Chondrocyte (in vitro differentiated cells): ENCODE data around the gene ZBTB22. TPM values are rescaled to one million over a fixed set of nuclear protein-coding genes. Genes with fewer than 3 reads are reported as not detected.

Experiments used
- DNase-seq: peaks from one replicate; pipeline ENCODE4 v3.0.0; 2021; ENCODE audit warnings: mixed read lengths, low spot score
- H3K27ac Mint-ChIP-seq: one replicate; pipeline ENCODE4 v1.8.0; 2021; ENCODE audit warnings: mild to moderate bottlenecking, moderate library complexity, mixed read lengths; ENCODE audit not compliant: unreplicated experiment
- H3K27me3 Mint-ChIP-seq: 2 replicates; pipeline ENCODE4 v1.8.0; 2021; ENCODE audit warnings: low read depth, mixed read lengths
- H3K36me3 Mint-ChIP-seq: 2 replicates; pipeline ENCODE4 v1.8.0; 2021; ENCODE audit warnings: low read depth, mixed read lengths
- H3K4me1 Mint-ChIP-seq: 2 replicates; pipeline ENCODE4 v1.8.0; 2021; ENCODE audit warnings: low read depth, mild to moderate bottlenecking, mixed read lengths
- H3K4me3 Mint-ChIP-seq: one replicate; pipeline ENCODE4 v1.8.0; 2021; ENCODE audit warnings: mild to moderate bottlenecking, moderate library complexity, mixed read lengths; ENCODE audit not compliant: unreplicated experiment
- H3K9me3 Mint-ChIP-seq: 2 replicates; pipeline ENCODE4 v1.8.0; 2021; ENCODE audit warnings: low read depth, mixed read lengths
- total RNA-seq: library from RNA; stranded (reverse); gene quantifications from 3 replicates; pipeline ENCODE4 v1.2.1, GENCODE V29; 2021
- TF ChIP-seq, protein P1 (sequence below): fragments of 200-600 bp; sonication (generic); IDR thresholded peaks from 2 replicates; pipeline ENCODE4 v1.5.0; 2021; ENCODE audit warnings: antibody characterized with exemption, mild to moderate bottlenecking, moderate library complexity

ZBTB22 gene
- total RNA-seq, 1 donor from 2014 or later, result 22.1 TPM

DNA sequence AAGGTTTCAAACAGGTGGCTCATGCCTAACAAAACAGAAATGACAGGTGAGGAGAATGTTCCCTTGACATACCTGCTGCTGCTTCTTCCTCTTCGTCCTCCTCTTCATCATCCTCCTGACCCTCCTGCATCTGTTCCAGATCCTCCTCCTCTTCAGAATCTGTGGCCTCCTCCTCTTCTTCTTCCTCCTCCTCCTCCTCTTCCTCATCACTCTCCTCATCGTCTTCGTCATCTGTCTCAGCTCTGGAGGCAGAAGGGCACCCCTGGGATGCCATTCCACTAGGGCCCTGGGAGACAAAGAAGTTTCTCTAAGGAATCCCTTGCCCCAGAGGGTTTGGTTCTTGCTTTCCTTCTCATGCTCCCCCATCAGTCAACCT lies 2.4 kb upstream of the ZBTB22 start:
- Mint-ChIP-seq H3K27ac (peak overlapping the region; percentile 78), H3K4me1 (peaks cover 78% of the 10 kb centered on the region), H3K9me3 (no peaks in the 10 kb centered on the region), H3K36me3 (peaks cover 19% of the 10 kb centered on the region), H3K4me3 (no peak overlapping the region), H3K27me3 (no peaks in the 10 kb centered on the region)
- DNase-seq, result no peak
- TF ChIP-seq, protein P1, sequence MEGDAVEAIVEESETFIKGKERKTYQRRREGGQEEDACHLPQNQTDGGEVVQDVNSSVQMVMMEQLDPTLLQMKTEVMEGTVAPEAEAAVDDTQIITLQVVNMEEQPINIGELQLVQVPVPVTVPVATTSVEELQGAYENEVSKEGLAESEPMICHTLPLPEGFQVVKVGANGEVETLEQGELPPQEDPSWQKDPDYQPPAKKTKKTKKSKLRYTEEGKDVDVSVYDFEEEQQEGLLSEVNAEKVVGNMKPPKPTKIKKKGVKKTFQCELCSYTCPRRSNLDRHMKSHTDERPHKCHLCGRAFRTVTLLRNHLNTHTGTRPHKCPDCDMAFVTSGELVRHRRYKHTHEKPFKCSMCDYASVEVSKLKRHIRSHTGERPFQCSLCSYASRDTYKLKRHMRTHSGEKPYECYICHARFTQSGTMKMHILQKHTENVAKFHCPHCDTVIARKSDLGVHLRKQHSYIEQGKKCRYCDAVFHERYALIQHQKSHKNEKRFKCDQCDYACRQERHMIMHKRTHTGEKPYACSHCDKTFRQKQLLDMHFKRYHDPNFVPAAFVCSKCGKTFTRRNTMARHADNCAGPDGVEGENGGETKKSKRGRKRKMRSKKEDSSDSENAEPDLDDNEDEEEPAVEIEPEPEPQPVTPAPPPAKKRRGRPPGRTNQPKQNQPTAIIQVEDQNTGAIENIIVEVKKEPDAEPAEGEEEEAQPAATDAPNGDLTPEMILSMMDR, result no peak

DNA sequence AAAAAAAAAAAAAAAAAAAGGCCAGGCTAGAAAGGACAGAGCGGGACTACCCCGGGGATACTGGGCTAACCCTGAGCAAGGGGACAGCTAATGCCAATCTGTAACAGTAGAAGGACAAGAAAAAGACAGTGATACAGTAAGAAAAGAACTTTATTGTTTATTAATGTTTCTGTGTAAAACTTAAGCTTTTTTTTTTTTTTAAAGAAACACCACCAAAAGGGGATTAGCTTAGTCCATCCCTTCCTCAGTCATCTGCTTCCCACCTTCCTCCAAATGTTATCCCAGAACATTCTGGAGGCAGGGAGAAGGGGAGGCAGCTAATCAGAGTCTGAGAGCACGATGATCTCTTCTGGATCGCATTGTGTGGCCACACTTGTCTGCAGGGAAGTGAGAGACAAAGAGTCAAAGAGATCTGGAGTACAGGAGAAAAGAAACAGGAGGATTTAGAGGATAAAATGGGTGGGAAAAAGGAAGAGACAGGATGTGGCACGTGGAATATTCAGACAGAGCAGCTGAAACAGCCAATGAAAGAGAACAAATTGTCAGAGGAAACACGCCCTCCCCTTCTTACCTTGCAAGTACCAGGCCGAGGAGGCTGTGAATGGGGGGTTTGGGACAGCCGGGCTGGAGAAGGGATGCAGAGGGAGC lies 1.0 kb upstream of the ZBTB22 start:
- Mint-ChIP-seq H3K27me3 (no peaks in the 10 kb centered on the region), H3K36me3 (peaks cover 19% of the 10 kb centered on the region), H3K4me1 (peaks cover 80% of the 10 kb centered on the region), H3K27ac (peak overlapping the region; percentile 98), H3K9me3 (no peaks in the 10 kb centered on the region), H3K4me3 (peak overlapping the region; percentile 92)
- DNase-seq, result no peak
- TF ChIP-seq, protein P1, result no peak

DNA sequence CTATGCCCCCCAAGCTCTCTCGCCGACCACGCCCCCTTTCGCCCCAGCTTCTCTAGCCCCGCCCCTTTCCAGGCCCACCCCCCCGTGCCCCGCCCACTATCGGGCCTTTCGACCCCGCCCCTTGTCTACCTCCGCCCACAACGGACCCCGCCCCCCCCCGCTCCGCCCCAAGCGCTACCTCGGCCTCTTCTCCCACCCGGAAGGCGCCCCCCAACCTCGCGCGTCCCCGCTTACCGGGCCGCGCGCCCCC lies 200 bp downstream of the ZBTB22 start:
- H3K4me1 Mint-ChIP-seq, result peaks cover 80% of the 10 kb centered on the region
- peak overlapping the region; percentile 59 for H3K27ac Mint-ChIP-seq
- no peak for DNase-seq
- peak overlapping the region; percentile 92 for H3K4me3 Mint-ChIP-seq
- TF ChIP-seq, protein P1, result no peak
- peaks cover 19% of the 10 kb centered on the region for H3K36me3 Mint-ChIP-seq
- no peaks in the 10 kb centered on the region for H3K27me3 Mint-ChIP-seq
- no peaks in the 10 kb centered on the region for H3K9me3 Mint-ChIP-seq

DNA sequence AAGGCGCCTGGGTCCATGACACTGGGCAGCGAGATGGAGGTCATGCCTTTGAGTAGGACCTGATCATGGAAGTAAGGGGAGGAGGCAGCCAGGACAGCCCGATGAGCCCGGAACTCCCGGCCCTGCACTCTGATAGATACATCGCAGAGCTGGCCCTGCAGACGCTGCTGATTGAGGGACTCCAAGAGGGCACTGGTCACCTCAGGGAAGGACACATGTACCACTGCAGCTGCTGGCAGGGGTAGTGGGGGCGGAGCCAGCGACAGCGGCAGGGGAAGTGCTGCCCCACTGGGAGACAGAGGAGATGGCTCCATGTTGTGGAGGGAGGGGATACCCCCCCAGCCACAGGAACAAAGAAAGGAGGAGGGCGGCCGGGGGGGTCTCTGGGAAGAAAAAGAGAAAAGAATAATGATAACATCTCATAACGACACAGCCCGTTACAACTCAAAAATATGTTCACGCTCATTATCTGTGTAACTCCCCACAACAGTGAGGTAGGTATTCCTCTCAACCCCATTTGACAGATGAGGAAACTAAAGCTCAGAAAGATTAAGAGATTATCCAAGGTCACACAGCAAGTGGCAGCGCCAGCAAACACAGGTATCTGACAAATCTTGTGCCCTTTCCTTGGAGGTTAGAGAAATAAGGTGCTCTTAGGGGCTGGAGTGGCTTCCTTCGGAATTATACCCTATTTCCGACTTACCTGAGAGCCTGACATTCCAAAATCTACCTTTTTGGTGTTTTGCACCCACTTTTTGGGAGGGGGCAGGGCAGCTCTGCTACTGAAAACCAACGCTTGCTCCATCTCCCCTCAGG lies 733 bp downstream of the ZBTB22 start:
- Mint-ChIP-seq H3K9me3 (no peaks in the 10 kb centered on the region), H3K4me1 (peaks cover 80% of the 10 kb centered on the region), H3K27me3 (no peaks in the 10 kb centered on the region), H3K36me3 (peaks cover 19% of the 10 kb centered on the region), H3K4me3 (peak overlapping the region; percentile 92), H3K27ac (peak overlapping the region; percentile 81)
- DNase-seq, result no peak
- TF ChIP-seq, protein P1, result no peak

DNA sequence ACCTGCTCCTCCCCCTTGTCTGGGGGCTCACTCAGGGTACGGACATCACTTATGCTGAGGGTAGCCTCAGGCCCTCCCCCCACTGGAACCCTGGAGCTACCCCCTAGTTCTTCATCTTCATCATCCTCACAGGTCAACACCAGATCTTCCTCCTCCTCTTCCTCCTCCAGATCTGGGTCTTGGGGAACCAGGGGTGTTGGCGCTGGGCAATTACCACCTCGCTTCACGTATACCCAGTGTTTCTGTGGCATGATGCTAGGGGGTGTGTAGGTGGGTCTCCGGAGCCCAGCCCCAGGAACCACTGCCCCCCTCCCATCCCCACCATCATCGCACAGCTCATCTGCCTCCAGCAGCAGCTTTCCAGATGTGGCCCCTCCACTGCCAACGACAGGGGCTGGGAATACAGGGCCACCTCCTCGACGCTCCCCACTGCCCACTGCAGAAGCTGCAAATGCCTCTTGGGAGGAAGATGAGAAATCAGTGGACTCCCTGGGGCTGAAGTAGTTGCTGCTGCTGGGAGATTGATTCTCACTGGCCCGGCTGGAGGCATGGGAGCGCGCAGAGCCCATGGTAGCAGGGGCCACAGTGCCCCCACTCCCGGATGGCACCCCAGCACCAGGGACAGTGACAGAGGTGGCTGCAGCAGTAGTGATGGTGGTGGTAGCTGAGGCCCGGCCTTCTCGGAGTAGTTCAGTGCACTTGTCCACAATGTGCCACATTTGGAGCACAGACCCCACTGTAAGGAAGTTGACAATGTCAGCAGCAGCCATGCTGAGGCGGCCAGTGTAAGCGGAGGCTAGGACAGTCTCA lies 1.5 kb downstream of the ZBTB22 start:
- Mint-ChIP-seq H3K27ac (peak overlapping the region; percentile 81), H3K9me3 (no peaks in the 10 kb centered on the region), H3K4me1 (peaks cover 77% of the 10 kb centered on the region), H3K4me3 (peak overlapping the region; percentile 92), H3K36me3 (peaks cover 19% of the 10 kb centered on the region), H3K27me3 (no peaks in the 10 kb centered on the region)
- TF ChIP-seq, protein P1, result no peak
- no peak for DNase-seq
